Mucosa of stomach (tissue), 1 donor: ENCODE results near the gene CRYZ.
"Not testable (repeated sequence)": the region's sequence is repeated elsewhere in the genome, so short reads cannot be mapped to it uniquely, and the experiment has no call there.

Experiments used
- H3K27me3 ChIP-seq: one replicate; pipeline ENCODE4 v1.7.0; 2013; ENCODE audit warnings: mild to moderate bottlenecking, low read length; ENCODE audit not compliant: control insufficient read depth, insufficient read depth
- H3K36me3 ChIP-seq: one replicate; pipeline ENCODE4 v1.7.0; 2013; ENCODE audit warnings: low read length; ENCODE audit not compliant: control insufficient read depth, insufficient read depth
- H3K4me1 ChIP-seq: one replicate; pipeline ENCODE4 v1.7.0; 2013; ENCODE audit warnings: mild to moderate bottlenecking, low read length; ENCODE audit not compliant: control insufficient read depth, insufficient read depth
- H3K4me3 ChIP-seq: one replicate; pipeline ENCODE4 v1.7.0; 2013; ENCODE audit warnings: low read length
- H3K9ac ChIP-seq: one replicate; pipeline ENCODE4 v1.7.0; 2013; ENCODE audit warnings: mild to moderate bottlenecking, low read length, moderate library complexity
- H3K9me3 ChIP-seq: one replicate; pipeline ENCODE4 v1.7.0; 2013; ENCODE audit warnings: mild to moderate bottlenecking, low read length, moderate library complexity; ENCODE audit not compliant: control insufficient read depth
- donor health status: Pancreatic carcinoma.

The CRYZ gene

GRCh38 chr1:74732960-74733603, at the start of gene CRYZ, which contains the start of gene TYW3:
Gene CRYZ, minus strand, starts transcription at chr1:74733050. Its CDS starts 8,229 bp downstream, at chr1:74724821.
Gene TYW3, plus strand, starts transcription at chr1:74733152. Its CDS starts 93 bp downstream, at chr1:74733245.
- Histone ChIP-seq H3K4me1 (peaks cover 16% of the 10 kb centered on the region), H3K27me3 (no peaks in the 10 kb centered on the region), H3K9ac (peak within 1 kb of the TSS; percentile 89), H3K4me3 (peak within 1 kb of the TSS; percentile 99), H3K36me3 (no peaks in the 10 kb centered on the region), H3K9me3 (no peaks in the 10 kb centered on the region)

GRCh38 chr1:74780594-74780993, 47.7 kb upstream of the CRYZ start:
- no peaks in the 10 kb centered on the region for H3K27me3 ChIP-seq
- H3K9ac ChIP-seq, result no peak overlapping the region
- H3K9me3 ChIP-seq, result no peaks in the 10 kb centered on the region
- no peaks in the 10 kb centered on the region for H3K36me3 ChIP-seq
- no peak overlapping the region for H3K4me3 ChIP-seq
- no peaks in the 10 kb centered on the region for H3K4me1 ChIP-seq

GRCh38 chr1:74779750-74780149, 46.9 kb upstream of the CRYZ start:
- no peaks in the 10 kb centered on the region for H3K9me3 ChIP-seq
- H3K4me1 ChIP-seq, result no peaks in the 10 kb centered on the region
- H3K4me3 ChIP-seq, result no peak overlapping the region
- no peaks in the 10 kb centered on the region for H3K36me3 ChIP-seq
- no peak overlapping the region for H3K9ac ChIP-seq
- H3K27me3 ChIP-seq, result no peaks in the 10 kb centered on the region

GRCh38 chr1:74777525-74777924, 44.7 kb upstream of the CRYZ start:
- H3K9ac ChIP-seq, result no peak overlapping the region
- H3K9me3 ChIP-seq, result no peaks in the 10 kb centered on the region
- H3K36me3 ChIP-seq, result no peaks in the 10 kb centered on the region
- H3K4me3 ChIP-seq, result no peak overlapping the region
- no peaks in the 10 kb centered on the region for H3K4me1 ChIP-seq
- no peaks in the 10 kb centered on the region for H3K27me3 ChIP-seq

GRCh38 chr1:74775735-74776134, 42.9 kb upstream of the CRYZ start:
- Histone ChIP-seq H3K27me3 (no peaks in the 10 kb centered on the region), H3K4me1 (no peaks in the 10 kb centered on the region), H3K9me3 (no peaks in the 10 kb centered on the region)

GRCh38 chr1:74773582-74773981, 40.7 kb upstream of the CRYZ start:
- H3K36me3 ChIP-seq, result no peaks in the 10 kb centered on the region
- H3K4me3 ChIP-seq, result no peak overlapping the region
- H3K4me1 ChIP-seq, result no peaks in the 10 kb centered on the region
- H3K27me3 ChIP-seq, result no peaks in the 10 kb centered on the region
- H3K9ac ChIP-seq, result no peak overlapping the region
- no peaks in the 10 kb centered on the region for H3K9me3 ChIP-seq

More at GRCh38 chr1:74775735-74776134, 42.9 kb upstream of the CRYZ start:
- Histone ChIP-seq H3K4me3 (no peak overlapping the region), H3K9ac (no peak overlapping the region), H3K36me3 (no peaks in the 10 kb centered on the region)

- Histone ChIP-seq H3K27me3 (no peaks in the 10 kb centered on the region), H3K4me3 (no peak overlapping the region), H3K36me3 (no peaks in the 10 kb centered on the region), H3K9ac (no peak overlapping the region), H3K9me3 (no peaks in the 10 kb centered on the region), H3K4me1 (no peaks in the 10 kb centered on the region)
These were observed 40.1 kb upstream of the CRYZ start for GRCh38 chr1:74772945-74773344.

- Histone ChIP-seq H3K9ac (no peak overlapping the region), H3K36me3 (no peaks in the 10 kb centered on the region), H3K4me3 (no peak overlapping the region), H3K9me3 (no peaks in the 10 kb centered on the region), H3K27me3 (no peaks in the 10 kb centered on the region), H3K4me1 (no peaks in the 10 kb centered on the region)
These were observed 39.2 kb upstream of the CRYZ start for GRCh38 chr1:74771913-74772515.

GRCh38 chr1:74767490-74767889, 34.6 kb upstream of the CRYZ start:
- Histone ChIP-seq H3K4me3 (no peak overlapping the region), H3K36me3 (no peaks in the 10 kb centered on the region), H3K4me1 (no peaks in the 10 kb centered on the region), H3K27me3 (no peaks in the 10 kb centered on the region), H3K9ac (no peak overlapping the region), H3K9me3 (no peaks in the 10 kb centered on the region)

GRCh38 chr1:74766579-74766978, 33.7 kb upstream of the CRYZ start:
- Histone ChIP-seq H3K9ac (no peak overlapping the region), H3K27me3 (no peaks in the 10 kb centered on the region), H3K4me1 (no peaks in the 10 kb centered on the region), H3K9me3 (no peaks in the 10 kb centered on the region), H3K36me3 (no peaks in the 10 kb centered on the region), H3K4me3 (no peak overlapping the region)

GRCh38 chr1:74763807-74764206, 31.0 kb upstream of the CRYZ start:
- H3K4me1 ChIP-seq, result no peaks in the 10 kb centered on the region
- no peaks in the 10 kb centered on the region for H3K36me3 ChIP-seq

GRCh38 chr1:74756650-74757049, 23.8 kb upstream of the CRYZ start:
- not testable (repeated sequence) for H3K4me1 ChIP-seq, H3K27me3 ChIP-seq, H3K4me3 ChIP-seq, H3K9me3 ChIP-seq, H3K36me3 ChIP-seq, H3K9ac ChIP-seq

More at GRCh38 chr1:74763807-74764206, 31.0 kb upstream of the CRYZ start:
- H3K27me3 ChIP-seq, result no peaks in the 10 kb centered on the region
- H3K4me3 ChIP-seq, result no peak overlapping the region
- no peak overlapping the region for H3K9ac ChIP-seq
- H3K9me3 ChIP-seq, result no peaks in the 10 kb centered on the region
